Activated T-helper 1 cell treated with anti-CD3 and anti-CD28 coated beads, Interleukin-12 subunit alpha, Interleukin-12 subunit beta, Interleukin-2, Interleukin-4 antibody, amounts not matched to agents 30 ng/mL and 10 ng/mL and 1 ng/mL, durations not matched to agents 14 hours and 24 hours and 36 hours (primary cell): ENCODE measurements around the gene YOD1. TPM values are rescaled to one million over a fixed set of nuclear protein-coding genes. Genes with fewer than 3 reads are reported as not detected.

ENCODE experiments used
- DNase-seq: peaks from one replicate; pipeline ENCODE4 v3.0.0; 2021; ENCODE audit warnings: low spot score
- H3K27ac Mint-ChIP-seq: one replicate; pipeline ENCODE4 v1.8.0; 2021; ENCODE audit warnings: mild to moderate bottlenecking, mixed read lengths
- H3K27me3 Mint-ChIP-seq: one replicate; pipeline ENCODE4 v1.8.0; 2022; ENCODE audit warnings: mild to moderate bottlenecking, moderate library complexity, mixed read lengths; ENCODE audit not compliant: insufficient read depth
- H3K36me3 Mint-ChIP-seq: one replicate; pipeline ENCODE4 v1.8.0; 2021; ENCODE audit warnings: low read depth, mixed read lengths
- H3K4me1 Mint-ChIP-seq: one replicate; pipeline ENCODE4 v1.8.0; 2021; ENCODE audit warnings: low read depth, mixed read lengths
- H3K4me3 Mint-ChIP-seq: one replicate; pipeline ENCODE4 v1.8.0; 2021; ENCODE audit warnings: mild to moderate bottlenecking, moderate library complexity, mixed read lengths
- H3K9me3 Mint-ChIP-seq: one replicate; pipeline ENCODE4 v1.8.0; 2021; ENCODE audit warnings: mixed read lengths
- intact Hi-C: fragments of 100-400 bp; cut with micrococcal nuclease; formaldehyde crosslinking; loops from one replicate; pipeline ENCODE4 v1.15.1; 2024
- total RNA-seq: library from RNA; stranded (reverse); gene quantifications from 2 replicates; pipeline ENCODE4 v1.2.3, GENCODE V29; 2022

The YOD1 gene
- total RNA-seq, 1 donor from 2014 or later, result 8.4 TPM

DNA sequence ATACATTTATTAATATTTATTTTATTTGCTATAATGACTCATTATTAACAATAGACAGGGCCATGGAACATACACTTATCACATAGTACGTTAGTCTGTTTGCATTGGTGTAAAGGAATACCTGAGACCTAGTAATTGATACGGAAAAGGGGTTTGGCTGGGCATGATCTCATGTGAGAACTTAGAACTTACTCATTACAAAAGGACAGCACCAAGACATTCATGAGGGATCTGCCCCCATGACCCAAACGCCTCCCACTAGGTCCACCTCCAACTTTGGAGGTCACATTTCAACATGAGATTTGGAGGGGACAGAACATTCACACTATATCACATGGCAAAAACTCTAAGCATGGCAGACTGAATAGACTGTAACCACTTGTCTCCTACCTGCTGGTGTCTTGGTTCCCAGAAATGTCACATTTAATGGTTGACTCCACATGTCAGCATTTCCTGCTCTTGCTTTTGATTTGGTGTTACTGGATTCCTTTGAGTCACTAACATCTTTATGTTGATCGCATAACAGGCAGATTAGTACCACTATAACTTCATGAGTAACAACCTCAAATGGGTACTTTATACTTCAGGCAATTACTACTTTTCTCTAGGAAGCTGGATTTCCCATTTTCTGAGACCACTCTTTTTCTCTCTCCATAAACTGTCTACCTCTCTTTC lies 15.0 kb downstream of the YOD1 start:
- Mint-ChIP-seq H3K36me3 (no peaks in the 10 kb centered on the region), H3K4me1 (no peaks in the 10 kb centered on the region), H3K27ac (no peak overlapping the region), H3K27me3 (peaks cover 21% of the 10 kb centered on the region), H3K4me3 (no peak overlapping the region), H3K9me3 (no peaks in the 10 kb centered on the region)
- intact Hi-C loops, result no loop called here
- DNase-seq, result no peak

DNA sequence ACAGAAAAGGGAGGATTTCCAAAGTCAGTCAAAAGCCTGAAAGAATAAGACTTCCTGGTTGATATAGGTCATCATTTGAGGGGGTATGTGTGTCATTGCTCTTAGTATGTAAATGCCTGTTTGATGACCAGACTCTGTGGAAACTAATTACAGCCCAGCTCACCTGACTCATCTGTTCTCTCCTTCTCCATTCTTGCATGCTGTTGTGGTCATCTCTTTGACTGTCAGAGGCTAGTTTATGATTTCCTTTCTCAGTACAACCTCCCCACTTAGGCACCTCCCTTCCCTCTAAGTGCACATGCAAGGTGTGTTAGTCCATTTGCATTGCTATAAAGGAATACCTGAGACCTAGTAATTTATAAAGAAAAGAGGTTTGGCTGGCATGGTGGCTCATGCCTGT lies 16.0 kb downstream of the YOD1 start:
- Mint-ChIP-seq H3K4me1 (no peaks in the 10 kb centered on the region), H3K27me3 (peaks cover 26% of the 10 kb centered on the region), H3K4me3 (no peak overlapping the region), H3K36me3 (no peaks in the 10 kb centered on the region), H3K27ac (no peak overlapping the region), H3K9me3 (no peaks in the 10 kb centered on the region)
- no peak for DNase-seq
- intact Hi-C loops, result no loop called here

DNA sequence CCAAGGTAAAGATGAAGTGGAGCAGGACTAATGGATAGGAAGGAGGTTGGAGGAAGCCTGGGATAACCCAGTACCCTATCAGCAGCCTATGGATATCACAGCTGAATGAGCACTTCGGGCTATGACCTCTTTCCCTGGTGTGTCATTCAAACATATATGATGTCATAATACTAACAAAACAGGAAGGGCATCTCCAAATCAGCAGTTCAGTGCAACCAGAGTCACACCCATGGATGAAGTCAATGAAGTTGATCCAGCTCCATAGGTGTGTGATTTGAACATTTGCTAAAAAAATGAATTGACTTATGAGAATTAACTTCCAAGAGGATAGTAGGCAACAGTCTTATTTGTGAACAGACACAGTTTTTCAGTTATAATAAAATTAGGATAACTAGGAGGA lies 16.8 kb downstream of the YOD1 start:
- intact Hi-C loops, result no loop called here
- no peak for DNase-seq
- Mint-ChIP-seq H3K27ac (no peak overlapping the region), H3K4me1 (no peaks in the 10 kb centered on the region), H3K9me3 (no peaks in the 10 kb centered on the region), H3K27me3 (peaks cover 25% of the 10 kb centered on the region), H3K36me3 (no peaks in the 10 kb centered on the region), H3K4me3 (no peak overlapping the region)

DNA sequence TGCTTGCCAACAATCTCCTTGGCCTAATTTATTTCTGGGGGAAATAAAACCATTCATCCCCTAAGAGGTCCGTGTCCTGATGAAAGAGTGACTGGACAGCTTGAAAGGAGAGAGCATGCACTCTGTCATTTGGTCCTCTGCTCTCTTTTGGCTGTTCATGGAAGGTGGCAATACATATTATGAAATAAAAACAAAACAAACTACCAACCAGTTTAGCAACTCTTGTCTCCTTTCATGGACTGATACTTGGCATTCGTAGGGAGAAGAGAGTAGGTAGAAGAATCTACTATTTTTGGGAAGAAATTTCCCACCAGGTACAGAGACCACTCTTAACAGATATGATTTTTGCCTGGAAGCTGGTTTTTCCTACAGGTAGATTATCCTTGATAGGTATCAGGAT lies 17.7 kb downstream of the YOD1 start:
- no peak overlapping the region for H3K4me3 Mint-ChIP-seq
- peaks cover 27% of the 10 kb centered on the region for H3K27me3 Mint-ChIP-seq
- no peaks in the 10 kb centered on the region for H3K4me1 Mint-ChIP-seq
- DNase-seq, result no peak
- H3K36me3 Mint-ChIP-seq, result no peaks in the 10 kb centered on the region
- H3K27ac Mint-ChIP-seq, result no peak overlapping the region
- H3K9me3 Mint-ChIP-seq, result no peaks in the 10 kb centered on the region
- intact Hi-C loops, result no loop called here

DNA sequence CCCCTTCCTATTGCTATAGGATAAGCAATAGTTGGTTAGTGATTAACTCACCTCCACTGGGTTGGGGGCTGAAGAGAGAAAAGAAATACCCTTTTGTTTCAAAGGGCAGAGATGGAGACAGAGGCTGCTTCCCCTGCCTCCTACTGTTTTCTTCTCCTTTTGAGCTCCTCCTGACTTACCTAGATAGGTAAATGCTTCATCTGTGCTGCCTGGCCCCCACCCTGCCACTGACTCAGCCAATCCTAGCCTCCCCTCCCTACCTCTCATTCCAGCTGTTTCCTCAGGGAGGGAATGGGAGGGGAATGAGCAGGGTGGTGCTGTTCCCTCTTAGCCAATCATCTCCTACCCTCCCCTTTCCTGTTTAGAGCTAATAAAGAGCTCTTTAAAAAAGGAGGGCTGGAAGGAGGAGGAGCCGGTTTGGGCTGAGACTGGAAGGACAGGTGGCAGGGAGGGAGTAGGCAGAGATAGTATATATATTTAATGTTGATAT lies 18.4 kb downstream of the YOD1 start, which contains the start of gene C1orf116:
TSS of gene C1orf116 (minus strand) at position 229 of the 490 bp plus-strand sequence. CDS start 5,158 bp downstream, outside the sequence.
- Mint-ChIP-seq H3K27ac (no peak within 1 kb of the TSS), H3K4me3 (no peak within 1 kb of the TSS), H3K27me3 (peaks cover 27% of the 10 kb centered on the region), H3K9me3 (no peaks in the 10 kb centered on the region), H3K36me3 (no peaks in the 10 kb centered on the region), H3K4me1 (no peaks in the 10 kb centered on the region)
- intact Hi-C loops, result no loop called here
- no peak for DNase-seq

DNA sequence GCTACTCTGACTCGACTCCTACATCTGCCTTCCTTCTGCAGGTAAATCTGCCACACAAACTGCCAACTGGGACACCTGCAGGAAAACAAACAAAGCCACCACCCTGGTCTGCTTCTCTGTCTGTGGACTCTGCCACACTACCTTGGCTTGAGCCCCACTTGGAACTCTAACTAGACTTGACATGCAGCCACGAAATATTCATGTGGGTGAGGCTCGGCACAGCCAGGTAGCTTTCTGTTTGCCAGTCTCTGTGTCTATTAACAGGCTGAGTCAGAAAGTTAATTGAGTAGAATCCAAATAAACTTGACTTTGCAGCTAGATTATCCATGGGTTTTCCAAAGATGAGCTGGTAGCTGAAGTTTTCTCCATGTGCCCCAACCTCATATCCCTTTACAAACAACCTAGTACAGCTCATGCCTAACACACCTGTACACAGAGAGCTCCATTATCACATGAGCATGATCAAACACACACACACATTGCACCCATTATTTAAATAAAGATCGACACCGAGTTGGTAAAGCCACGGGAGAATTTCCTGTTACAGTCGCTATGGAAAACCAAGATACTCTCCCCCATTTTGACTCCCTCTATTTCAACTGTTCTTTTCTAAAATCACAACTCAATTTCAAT lies 19.3 kb downstream of the YOD1 start:
- Mint-ChIP-seq H3K27ac (no peak overlapping the region), H3K27me3 (peaks cover 34% of the 10 kb centered on the region)

DNA sequence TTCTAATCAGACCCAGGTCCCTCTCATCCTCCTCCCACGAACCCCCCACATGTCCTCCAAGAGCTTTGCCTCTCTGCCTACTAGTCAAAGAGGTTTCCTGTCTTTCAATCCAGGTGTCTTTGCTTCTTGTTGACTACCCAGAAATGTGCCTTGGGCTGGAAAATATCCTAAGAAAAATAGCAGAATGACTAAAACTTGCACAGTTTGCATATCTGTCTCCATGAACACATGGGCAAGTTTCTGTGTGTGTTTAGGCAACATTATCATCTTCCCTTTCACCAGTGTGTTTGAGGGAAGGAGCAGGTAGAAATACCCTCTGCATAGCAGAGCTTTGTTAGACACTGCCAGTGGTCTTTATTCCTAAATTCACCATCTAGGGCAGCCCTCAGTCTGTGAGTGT lies 20.0 kb downstream of the YOD1 start:
- peaks cover 38% of the 10 kb centered on the region for H3K27me3 Mint-ChIP-seq
- H3K9me3 Mint-ChIP-seq, result no peaks in the 10 kb centered on the region
- H3K36me3 Mint-ChIP-seq, result no peaks in the 10 kb centered on the region
- H3K4me3 Mint-ChIP-seq, result no peak overlapping the region
- no peak for DNase-seq
- H3K4me1 Mint-ChIP-seq, result no peaks in the 10 kb centered on the region
- H3K27ac Mint-ChIP-seq, result no peak overlapping the region
- intact Hi-C loops, result no loop called here

More for the DNA sequence above, 19.3 kb downstream of the YOD1 start:
- DNase-seq, result no peak
- intact Hi-C loops, result no loop called here
- H3K9me3 Mint-ChIP-seq, result no peaks in the 10 kb centered on the region
- no peaks in the 10 kb centered on the region for H3K36me3 Mint-ChIP-seq
- no peak overlapping the region for H3K4me3 Mint-ChIP-seq
- H3K4me1 Mint-ChIP-seq, result no peaks in the 10 kb centered on the region

DNA sequence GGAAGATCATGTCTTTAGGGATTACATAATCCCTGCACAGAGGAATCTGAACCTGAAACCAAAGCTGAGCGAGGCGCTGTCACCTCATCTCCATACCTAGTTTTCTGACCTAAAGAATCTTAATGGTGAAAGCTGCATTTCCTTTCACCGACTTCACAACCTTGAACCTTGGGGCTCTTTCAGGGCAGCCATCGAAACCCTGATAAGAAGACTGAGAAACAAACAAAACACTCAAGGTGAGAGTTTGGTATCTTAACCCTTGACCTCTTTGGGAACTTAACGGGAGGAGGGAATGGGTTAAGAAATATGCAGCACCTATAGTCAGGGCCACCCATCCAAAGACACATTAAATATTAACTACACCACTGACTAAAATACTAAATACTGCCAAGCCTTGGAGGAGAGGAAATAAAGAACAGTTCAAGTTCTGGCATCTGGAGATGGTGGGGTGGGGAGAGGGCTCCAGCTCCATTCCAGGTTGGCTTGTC lies 20.4 kb downstream of the YOD1 start:
- intact Hi-C loops, result no loop called here
- Mint-ChIP-seq H3K4me1 (no peaks in the 10 kb centered on the region), H3K36me3 (no peaks in the 10 kb centered on the region), H3K9me3 (no peaks in the 10 kb centered on the region), H3K27ac (no peak overlapping the region), H3K27me3 (peaks cover 38% of the 10 kb centered on the region), H3K4me3 (no peak overlapping the region)
- DNase-seq, result no peak

DNA sequence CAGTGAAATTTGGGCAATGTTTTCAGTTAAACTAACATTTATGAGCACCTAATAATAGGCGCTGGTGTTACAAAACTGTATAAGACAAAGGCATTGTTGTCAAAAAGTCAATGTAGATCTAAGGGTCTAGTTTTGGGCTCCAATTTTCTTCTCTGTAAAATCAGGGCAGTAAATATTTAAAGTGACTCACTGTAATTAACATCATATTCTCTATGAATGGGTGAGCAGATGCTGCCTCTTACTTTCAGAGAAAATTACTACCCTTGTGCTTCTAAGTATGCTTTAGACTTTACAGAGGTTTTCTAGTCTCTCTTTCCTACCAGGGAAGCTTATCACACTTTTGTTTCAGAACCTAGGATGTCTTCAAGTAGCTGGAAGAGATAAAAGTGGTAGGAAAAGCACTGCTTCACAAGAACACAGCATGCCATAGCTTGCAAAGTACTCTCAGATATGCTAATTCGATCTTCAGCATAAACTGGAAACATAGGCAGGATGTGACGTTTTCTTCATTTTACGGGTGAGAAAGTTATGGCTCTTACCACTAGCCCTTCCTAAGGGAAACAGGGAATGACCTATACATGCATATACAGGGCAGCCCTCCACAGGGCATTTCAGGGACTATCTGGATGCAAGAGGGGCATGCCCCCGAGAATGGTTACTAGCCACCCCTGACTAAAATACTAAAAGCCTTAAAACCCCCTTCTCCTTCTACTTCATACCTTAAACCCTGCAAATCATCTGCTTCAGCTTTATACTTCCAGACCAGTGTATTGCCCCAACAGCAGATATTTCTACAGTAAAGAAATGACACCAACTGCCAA lies 21.1 kb downstream of the YOD1 start:
- intact Hi-C loops, result no loop called here
- Mint-ChIP-seq H3K27ac (no peak overlapping the region), H3K36me3 (no peaks in the 10 kb centered on the region), H3K9me3 (no peaks in the 10 kb centered on the region), H3K4me3 (no peak overlapping the region), H3K4me1 (no peaks in the 10 kb centered on the region), H3K27me3 (peaks cover 38% of the 10 kb centered on the region)
- no peak for DNase-seq

DNA sequence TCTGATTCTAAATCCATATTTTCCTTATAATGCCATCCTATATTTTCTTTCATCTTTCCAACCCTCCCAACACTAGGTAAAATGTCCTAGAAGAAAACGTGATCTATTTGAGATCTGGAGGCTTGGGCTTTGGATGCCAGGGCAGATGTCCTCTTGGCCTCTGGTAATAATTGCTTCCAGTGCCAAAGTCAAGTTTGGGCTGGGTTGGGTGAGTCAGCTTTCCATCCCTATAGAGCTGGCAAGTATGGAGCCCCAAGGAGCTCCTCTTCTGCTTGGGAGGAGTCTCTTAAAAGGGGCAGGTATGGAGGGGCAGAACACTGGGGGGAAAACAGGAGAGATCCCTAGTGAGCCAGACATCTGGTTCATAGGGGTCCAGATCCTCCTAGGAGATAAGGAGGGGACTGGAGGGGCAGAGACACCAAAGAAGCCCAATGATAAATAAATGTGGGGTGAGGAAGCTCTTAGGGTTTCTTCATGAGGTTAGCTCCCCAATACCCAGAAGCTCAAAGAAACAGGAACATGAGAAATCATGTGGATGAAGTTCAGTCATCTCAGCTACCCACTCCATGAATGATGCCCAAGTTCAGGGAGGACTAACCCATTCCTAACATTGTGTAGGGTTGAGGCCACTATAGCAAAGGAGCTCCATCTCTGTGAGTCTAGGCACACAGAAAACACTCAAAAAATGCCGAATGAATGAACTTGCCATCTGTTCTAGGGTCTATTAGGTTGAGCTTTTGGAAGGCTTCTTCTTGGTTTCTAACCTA lies 21.9 kb downstream of the YOD1 start:
- DNase-seq, result no peak
- no peaks in the 10 kb centered on the region for H3K4me1 Mint-ChIP-seq
- no peak overlapping the region for H3K27ac Mint-ChIP-seq
- intact Hi-C loops, result no loop called here
- no peaks in the 10 kb centered on the region for H3K9me3 Mint-ChIP-seq
- no peaks in the 10 kb centered on the region for H3K36me3 Mint-ChIP-seq
- H3K27me3 Mint-ChIP-seq, result peaks cover 37% of the 10 kb centered on the region
- no peak overlapping the region for H3K4me3 Mint-ChIP-seq

DNA sequence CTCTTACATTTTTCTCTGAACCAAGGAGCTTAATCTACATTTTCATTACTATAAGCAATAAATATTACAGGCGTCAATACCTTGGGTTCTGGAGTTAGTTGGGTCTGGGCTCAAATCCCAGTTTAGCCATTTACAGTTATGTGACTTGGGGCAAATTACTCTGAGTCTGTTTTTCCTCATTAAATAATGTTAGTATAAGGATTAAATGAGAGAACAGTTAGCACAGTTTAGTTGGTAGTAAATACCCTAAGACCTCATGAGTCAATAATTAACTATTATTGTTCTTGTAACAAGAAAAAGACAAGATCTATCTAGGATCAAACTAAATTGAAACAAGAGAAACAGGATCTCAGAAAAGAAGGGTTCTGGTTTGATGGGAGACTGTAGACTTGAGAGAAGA lies 23.1 kb downstream of the YOD1 start:
- no peaks in the 10 kb centered on the region for H3K9me3 Mint-ChIP-seq
- H3K36me3 Mint-ChIP-seq, result no peaks in the 10 kb centered on the region
- DNase-seq, result no peak
- intact Hi-C loops, result no loop called here
- peaks cover 27% of the 10 kb centered on the region for H3K27me3 Mint-ChIP-seq
- no peak overlapping the region for H3K27ac Mint-ChIP-seq
- H3K4me1 Mint-ChIP-seq, result no peaks in the 10 kb centered on the region
- no peak overlapping the region for H3K4me3 Mint-ChIP-seq

DNA sequence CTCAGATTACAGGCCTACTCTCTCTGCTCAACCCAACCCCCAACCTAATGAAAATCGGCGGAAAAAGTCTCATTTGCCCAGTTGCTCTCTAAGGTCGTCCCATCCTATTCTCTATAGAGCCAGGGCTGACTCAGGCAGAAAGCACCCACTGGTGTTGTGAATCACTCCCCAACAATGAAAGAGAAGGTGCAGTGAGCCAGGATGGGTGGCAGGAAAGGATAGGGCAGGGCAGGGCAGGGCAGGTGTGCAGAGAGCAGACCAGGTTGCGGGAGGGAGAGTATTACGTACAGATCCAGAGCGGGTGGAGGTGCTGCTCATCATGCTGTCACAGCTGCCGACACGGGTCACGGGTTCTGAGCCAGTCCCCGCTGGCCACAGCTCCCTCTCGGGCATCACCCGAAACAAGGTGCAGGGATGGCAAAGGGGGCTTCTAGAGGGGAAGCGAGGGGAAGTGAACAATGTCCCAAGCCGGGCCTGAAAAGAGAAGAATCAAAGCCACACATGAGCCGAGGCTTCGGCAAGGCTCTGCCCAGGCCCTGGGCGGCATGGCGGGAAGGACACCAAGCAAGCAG lies 23.7 kb downstream of the YOD1 start:
- no peak overlapping the region for H3K4me3 Mint-ChIP-seq
- no peaks in the 10 kb centered on the region for H3K9me3 Mint-ChIP-seq
- H3K27ac Mint-ChIP-seq, result no peak overlapping the region
- H3K27me3 Mint-ChIP-seq, result peaks cover 27% of the 10 kb centered on the region
- no peaks in the 10 kb centered on the region for H3K36me3 Mint-ChIP-seq
- no peaks in the 10 kb centered on the region for H3K4me1 Mint-ChIP-seq
- intact Hi-C loops, result no loop called here
- no peak for DNase-seq
